ENCODE data around the gene ATG9A.
A peak's percentile ranks its signal among the peaks of the same experiment; 100 is the strongest.

The ATG9A gene

DNA sequence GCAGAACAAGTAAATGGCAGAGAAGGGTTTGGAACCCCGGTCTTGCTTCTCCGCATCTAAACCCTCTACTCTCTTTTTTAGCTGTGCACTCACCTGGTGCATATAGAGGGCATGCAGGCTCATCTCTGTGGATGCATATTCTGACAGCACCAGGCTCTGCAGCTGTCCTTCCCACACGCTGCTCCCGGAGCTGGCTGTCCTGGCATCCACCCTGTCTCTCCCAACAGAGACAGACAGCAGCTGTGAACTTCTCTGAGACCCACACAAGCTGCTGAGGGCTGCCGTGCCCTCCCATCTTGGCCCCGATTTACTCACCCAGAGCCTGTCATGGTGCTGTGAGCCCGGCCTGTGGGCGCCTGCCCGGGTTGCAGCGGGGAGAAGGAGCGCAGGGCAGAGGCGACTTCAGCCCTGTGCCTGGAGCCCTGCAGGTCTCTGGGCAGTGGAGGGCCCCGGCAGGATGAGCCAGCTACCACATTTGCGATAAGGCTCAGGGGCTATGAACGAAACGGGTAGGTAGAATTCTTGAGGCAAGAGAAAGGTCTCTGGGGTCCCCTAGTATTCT, 7.4 kb downstream of the ATG9A start:
- DNase-seq, result no peak

DNA sequence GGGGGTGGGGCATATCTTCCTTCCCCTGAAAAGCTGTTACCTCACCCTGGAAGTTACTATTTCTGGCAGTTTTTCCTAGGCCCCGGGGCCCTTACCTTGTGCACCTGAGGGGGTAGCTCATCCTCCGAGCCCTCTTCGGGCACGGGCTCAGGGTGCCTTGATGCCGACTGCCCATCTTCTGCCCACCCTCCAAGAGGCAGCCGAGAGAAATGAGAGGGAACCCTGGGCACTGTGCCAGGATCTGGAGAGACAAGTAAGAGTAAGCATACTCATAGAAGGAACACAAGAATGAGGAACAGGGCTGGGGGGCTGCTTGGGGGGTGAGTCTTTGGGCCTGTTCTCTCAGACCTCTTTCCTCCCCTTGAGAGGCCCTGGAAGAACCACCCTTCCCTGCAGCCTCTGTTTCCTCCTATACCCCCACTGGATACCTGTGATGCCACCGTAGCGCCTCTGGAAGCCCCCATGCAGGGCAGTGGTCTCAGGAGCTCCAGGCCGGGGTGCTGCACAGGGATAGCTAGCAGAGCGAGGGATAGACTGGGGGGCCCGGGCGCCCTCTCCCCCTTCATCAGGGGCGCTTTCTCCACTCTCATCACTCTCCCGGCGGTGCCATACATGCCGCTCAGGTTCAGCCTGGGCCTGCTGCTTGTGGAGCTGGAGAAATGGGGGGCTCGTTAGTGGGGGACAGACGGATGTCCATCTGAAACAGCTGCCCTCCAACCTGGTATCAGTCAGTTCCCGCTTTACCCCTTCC, 8.6 kb downstream of the ATG9A start:
- DNase-seq, result no peak

DNA sequence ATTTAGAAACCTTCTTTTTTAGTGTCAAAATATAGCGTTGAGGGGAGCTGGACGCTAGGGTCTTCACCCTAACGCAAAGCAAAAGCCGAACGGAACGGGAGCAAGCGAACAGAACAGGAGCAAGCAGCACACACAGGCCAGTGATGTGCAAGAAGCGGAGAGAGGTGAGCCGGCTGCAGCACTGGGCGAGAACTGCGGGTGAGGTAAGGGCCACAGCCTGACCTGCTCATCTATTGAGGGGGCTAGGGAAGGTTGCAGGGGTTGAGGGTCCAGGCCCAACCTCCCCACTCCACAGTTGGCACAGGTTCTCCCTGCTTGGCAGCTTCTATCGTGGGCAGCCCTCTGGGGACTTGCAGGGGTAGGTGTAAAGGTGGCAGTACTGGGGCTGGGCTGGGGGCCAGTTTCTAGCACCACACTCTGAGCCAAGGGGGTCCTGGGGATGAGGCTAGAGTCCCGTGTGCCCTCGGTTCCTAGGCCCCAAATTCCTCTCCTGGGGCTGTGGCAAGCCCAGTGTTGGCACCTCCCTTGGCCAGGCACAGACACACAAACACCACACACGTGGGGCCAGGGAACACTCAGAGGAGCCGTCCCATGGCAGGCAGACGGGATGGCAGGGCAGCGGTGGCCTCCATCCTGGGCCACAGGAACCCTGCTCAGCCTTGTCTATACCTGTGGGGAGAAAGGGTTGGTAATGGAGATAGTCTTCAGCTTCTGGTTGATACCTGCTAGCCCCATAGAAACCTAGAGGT, 9.5 kb downstream of the ATG9A start:
- no peak for DNase-seq

DNA sequence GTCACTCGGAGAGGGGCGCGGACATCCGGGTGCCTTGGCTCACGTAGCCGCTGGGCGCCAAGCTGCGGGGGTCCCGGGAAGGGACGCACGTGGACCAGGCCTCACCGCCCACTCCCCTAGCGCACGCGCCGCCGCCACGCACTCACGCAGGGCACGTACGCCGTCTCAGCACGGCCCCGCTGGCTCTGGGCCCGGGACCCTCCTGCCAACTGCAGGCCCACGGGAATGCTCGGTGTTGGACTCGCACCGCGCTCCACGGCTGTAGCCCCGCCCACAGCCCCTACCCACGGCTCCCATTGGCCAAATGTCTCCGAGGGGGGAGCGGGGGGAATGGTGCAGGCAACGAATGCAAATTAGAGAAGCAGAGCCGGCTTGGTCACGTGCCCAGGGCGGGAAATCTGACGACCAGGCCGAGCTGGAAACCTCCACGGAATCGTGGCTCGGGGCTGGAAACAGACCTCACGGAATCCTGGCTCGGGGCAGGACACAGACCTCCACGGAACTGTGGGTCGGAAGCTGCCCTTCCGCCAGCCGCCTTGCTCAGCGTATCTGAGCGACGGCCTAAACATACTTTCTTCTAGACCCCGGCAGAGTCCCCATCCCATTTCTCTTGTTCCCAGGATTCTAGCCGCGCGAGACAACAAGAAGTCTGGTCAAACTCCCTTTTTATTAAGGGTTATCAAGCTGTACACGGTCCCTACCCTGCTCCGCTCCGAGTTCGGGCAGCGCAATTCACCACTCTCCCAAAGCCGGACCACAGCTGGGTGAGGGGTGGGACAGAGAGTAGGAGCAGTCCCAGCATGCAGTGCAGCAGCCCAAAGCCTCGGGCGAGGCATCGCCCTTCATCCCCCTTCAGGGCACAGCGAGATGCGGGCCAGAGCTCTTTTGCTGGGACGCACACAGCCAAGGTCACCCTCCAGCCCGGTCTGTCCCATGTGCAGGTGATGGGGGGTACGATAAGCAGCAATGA, 10.4 kb downstream of the ATG9A start, which contains the start of gene ABCB6:
ABCB6 (minus strand) TSS at position 227 of the 970 bp plus-strand sequence. CDS start 285 bp downstream, outside the sequence.
- DNase-seq, result peak; percentile 95

DNA sequence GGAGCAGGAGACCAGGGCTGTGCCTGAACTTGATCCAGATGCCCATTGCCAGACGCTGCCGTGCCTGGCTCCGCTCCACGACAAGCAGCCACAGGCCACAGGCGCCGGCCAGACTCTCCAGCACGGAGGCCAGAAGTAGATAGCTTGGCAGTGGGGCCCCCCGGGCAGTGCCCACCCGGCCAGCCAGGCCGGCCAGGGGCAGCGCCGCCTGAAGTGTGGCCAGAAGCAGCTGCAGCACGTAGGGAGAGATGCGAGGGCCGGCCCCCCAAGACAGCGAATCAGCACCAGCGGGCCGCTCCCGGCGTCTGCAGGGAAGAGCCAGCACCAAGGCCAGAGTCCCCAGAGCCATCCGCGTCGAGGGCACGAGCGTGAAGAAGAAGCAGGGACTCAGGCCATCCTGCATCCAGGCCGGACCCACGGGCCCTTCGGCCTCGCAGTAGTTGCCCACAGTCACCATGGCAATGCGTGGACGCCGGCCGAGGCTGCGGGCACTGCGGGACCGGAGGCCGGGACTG, 11.2 kb downstream of the ATG9A start:
- peak; percentile 68 for DNase-seq

DNA sequence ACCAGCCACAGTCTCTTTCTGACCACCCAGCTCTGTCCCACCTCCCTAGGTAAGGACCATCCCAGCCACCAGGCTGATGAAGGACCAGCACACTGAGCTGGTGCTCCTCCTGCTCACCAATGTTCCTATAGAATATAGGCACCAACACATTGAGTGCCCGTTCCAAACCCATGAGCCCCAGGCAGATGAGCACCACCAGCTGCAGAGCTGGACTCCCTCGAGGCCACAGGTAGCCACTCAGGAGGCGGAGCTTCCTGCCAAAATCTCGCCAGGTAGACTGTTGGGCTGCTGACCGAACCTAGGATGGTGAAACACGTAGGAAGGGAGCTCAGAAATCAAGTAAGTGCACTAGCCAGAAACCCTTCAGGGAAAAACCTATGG, 12.9 kb downstream of the ATG9A start:
- DNase-seq, result no peak

DNA sequence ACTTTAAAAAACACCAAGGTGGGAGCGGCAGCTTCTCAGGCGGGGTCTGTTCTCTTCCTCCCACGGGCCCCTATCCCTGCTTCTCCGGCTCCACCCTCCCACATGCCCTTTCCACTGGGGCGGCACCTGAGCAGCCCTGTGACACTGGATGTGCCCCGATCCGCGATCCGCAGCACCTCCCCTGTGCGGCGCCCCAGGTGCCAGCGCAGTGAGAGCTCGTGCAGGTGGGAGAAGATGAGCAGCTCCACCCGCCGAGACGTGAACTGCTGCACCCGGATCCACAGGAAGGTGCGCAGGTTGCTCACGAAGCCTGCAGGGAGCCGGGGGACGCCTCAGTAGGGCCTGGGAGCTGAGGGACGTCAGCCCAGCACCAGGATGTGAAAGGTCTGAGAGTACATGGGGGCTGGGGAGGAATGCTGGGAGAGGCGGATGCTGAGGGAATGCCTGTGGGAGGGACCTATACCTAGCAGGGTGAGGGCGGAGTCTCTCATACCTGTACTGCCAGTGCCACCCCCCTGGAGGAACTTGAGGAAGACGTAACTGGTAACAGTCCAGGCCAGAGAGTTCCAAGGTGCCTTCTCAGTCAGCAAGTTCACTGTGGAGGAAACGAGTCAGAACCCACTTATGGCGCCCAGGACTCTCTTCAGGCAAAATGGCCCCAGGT, 13.4 kb downstream of the ATG9A start:
- DNase-seq, result no peak

DNA sequence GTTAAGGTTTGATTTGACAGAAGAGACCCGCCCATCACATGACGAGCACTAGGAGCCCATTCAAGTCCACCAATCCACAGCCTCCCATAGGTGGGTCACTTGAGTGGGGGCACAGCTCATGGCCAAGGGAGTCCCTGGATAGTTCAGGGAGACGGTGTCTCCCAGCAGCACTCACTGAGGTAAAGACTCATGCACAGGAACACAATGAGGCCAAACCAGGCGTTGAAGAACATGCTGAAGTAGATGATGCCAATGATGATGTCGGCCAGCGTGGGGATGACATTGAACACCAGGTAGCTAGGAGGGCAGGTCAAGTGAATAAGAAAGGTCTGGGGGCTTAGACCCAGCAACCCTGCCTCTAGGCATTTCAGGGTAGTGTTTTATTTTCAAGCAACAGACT, 14.7 kb downstream of the ATG9A start:
- DNase-seq, result no peak

DNA sequence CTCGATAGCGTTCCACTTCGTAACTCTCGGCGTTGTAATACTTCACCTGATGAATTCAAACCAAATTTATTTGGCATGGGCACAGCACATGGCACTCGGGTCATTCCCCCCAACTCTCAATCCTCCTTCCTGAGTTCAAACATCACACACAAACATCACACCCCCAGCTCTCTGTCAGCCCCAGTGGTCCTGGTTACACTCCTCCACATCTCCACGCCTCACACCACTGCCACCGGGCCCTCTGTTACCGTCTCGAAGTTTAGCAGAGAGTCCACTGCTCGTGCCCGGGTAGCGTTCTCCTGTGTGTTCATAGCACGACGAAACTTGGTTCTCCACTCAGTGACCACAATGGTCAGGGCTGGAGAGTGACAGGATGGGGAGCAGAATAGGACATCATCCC, 15.3 kb downstream of the ATG9A start:
- DNase-seq, result no peak

DNA sequence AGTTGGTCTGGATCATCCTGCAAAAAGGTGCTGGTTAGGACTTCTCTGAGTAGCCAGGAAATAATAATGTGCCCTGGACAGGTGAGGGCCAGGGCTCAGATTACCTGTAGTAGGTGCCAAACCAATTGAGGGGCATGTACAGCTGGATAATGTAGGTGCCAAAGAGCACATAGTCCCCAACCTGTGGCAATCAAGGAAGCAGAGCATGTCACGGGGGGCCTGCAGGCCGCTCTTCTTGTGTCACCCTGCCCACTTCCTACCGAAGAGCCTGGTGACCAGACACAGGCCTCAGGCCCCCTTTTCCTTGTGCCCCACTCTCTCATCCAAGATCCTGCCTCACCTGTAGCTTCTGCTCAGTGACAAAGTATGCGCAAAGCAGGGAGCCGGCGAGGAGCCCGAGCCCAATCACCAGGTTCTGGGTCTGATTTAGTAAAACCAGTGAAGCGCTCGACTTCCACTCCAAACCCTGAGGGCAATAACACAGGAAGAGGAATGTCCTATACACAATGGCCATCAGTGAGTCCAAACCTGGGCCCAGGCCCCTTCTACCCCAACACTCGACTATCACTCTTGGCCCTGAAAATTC, 15.9 kb downstream of the ATG9A start:
- DNase-seq, result no peak

DNA sequence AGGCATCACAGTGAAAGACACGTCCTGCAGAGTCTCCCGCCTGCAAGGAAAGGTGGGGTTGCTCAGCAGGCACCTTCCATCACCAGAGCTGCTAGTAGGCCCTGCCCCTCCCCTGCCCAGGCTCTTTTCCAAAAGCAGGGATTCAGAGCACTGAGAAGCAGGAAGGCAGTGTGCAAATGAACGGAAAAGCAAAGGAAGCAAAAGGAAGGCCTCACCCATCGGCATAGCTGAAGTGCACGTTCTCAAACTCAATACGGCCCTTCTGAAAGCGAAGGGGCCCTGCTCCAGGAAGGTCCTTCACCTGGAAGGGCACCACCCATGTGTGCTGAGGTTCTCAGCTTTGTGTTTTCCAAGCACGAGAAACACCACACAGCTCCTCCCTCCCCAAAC, 16.4 kb downstream of the ATG9A start:
- DNase-seq, result no peak

DNA sequence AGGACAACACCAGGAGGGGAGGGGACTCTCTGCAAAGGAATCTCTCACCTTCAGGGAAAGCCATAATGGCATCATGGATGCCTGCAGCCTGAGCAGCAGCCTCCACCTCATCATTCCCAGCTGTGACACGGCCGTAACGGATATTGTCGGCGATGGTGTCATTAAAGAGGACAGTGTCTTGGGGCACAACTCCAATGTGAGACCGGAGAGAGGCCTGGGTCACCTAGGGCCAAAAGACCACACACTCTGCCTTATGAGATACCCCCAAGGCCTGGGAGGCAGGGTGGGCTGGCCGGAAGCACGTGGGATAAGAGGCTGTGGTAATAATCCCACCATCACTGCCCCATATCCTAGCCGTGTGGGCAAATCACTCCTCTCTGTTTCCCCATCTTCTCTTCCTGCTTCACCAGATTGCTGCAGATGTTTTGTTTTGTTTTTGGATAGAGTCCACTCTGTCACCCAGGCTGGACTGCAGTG, 18.5 kb downstream of the ATG9A start:
- no peak for DNase-seq

DNA sequence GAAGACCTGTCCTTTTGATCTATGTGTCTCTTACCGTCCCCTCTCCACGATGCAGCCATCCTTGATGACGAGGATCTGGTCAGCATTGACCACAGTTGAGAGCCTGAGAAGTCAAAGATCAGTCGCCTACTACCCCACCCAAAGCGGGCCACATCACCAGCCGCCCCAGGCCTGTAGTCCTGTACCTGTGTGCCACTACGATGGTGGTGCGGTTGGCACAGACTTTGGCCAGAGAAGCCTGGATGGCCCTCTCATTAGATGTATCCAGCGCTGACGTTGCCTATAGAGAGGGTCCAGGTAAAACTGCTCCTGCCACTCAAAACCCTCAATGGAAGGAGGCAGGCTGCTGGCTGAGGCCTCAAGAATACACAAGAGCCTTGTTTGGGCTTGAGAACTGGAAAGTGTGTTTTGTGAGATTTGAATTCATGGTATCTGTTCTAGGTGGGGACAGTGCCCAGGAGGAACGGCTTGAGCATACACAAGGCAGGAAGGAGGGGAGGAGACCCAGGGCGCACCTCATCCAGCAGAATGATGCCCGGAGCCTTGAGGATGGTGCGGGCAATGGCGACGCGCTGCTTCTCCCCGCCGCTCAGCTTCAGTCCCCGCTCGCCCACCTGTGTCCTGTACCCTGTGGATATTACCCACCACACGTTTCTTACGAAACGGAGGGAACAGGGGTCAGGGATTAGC, 19.1 kb downstream of the ATG9A start:
- no peak for DNase-seq

DNA sequence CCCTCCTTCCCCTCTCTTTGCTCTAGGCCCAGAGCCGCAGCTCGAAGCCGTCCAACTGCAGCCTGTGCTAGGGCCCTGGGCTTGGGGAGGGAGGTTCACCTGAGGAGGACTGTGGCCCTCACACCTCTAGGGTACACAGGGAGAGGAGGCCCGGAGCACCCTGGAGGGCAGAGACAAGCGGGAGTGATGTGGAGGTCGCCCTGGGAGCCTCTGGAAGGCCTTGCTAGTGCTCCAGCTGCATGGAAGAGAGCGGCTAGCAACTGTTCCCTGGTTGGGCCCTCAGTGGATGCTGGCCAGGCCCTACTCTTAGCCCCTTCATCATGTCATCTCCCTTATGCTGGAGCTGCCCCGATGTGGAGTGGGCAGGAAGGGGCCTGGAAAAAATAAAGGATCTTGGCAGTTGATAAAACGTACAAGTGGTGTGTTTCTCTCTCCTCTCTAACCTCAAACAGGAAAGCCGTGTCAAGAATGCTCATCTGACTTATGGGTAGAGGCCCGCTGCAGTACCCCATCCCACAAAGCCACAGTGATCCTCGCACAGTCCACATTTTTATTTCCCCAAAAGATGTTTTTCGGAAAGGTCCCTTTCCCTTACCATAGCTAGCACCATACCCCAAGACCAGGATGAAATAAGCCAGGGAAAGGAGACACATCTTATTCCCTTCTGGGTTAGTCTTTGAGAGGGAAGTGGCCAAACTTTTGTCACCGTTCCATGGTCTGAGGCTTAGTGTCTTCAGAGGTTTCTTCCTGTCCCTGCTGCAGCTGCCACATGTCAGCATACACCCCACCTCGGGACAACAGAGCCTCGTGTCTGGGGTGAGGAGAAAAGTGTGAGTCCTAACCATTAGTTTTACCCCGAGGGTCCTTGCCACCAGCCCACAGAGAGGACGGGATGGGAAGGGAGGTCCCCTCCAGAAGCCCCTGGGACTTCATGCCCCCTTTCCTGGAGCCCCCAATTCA, 19.9 kb downstream of the ATG9A start:
- DNase-seq, result no peak

DNA sequence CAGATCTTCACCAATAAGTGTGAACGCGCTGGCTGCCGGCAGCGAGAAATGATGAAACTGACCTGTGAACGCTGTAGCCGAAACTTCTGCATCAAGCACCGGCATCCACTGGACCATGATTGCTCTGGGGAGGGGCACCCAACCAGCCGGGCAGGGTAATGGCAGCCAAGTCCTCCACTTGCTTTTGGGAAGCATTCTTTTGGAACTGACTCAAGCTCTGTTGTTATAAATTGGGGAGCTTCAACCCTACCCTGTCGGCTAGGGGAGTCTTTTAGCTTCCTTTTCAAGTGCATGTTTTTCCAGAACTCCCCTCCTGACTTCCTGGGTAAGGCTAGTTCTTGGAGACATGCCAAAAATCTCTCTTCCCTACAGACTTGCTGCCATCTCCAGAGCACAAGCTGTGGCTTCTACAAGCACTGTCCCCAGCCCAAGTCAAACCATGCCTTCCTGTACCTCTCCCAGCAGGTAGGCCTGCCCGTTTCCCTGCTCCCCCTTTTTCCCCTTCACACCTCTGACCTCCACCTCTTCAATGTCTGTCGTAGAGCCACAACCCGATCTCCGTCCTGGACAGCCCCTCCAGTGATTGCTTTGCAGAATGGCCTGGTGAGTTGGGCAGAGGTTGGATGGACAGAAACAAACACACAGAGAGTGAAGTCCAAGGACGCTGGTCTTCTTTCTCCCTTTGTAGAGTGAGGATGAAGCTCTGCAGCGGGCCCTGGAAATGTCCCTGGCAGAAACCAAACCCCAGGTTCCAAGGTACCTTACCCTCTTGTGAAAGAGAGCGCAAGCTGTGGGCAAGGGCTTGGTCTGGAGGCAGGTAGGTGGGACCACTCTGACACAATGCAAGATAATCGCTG, 21.3 kb downstream of the ATG9A start:
- no peak for DNase-seq

DNA sequence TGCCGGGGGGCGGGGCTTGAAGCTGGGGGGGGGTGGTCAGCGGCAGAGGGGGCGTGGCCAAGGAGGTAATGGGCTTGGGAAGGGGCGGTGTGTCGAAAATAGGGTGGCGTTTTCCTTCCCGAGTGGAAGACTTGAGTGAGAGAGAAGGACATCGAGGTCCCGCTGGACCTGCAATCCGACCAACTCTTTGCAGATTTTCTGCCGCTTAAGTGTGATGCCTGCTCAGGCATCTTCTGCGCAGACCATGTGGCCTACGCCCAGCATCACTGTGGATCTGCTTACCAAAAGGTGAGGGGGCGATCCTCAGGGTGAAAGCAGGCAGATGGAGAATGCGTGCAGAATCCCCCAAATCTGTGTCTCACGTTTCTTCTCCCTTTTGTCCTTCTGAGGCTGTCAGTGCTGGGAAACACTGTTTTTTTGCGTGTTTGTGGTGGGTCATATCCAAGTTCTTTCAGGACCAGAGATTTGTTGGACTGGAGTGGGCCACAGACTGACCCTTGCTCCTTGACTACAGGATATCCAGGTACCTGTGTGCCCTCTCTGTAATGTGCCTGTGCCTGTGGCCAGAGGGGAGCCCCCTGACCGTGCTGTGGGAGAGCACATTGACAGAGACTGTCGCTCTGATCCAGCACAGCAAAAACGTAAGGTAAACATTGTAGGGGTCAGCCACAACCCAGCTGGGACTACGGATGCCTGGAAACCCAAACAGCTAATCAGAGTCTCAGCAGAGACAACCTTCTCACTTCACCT, 22.1 kb downstream of the ATG9A start:
- DNase-seq, result no peak

DNA sequence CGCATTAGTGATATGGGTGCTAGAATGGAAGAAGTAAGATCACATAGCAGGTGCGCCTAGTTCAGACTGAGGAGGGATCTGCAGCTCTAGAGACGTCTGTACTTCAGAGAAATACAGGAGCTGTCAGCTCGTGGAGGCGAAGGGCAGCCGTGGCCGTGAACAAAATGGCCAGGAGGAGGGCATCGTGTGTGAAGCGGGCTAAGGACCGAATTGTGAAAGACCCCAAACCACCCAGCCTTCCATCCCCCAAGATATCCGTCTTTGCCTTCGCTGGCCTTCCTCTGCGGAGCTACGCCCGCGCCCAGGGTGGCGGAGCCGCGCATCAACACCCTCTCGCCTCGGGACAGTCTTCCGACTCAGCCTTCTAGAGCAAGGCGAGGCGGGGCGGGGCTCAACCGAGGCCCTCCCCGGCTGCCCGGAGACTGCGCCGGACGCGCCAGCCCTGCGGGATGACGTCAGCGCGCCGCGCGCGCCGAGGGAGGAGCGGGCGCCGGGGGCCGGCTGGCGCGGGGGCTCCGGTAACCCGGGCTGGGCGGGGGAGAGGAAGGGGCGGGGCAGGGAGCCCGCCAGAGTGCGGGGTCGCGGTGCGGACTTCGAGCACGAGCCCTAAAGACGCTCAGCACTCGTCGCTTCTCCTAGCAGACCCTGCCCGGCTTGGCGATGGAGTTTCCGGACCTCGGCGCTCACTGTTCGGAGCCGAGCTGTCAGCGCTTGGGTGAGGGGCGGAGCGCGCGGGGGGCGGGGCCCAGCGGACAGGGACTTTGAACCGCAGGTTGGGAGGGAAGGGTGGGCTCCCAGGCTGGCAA, 22.9 kb downstream of the ATG9A start, which contains the start of gene ZFAND2B:
ZFAND2B (plus strand) TSS at position 455 of the 806 bp plus-strand sequence; CDS start at position 661, 206 bp downstream.
- peak; percentile 91 for DNase-seq
